Measurements from ENCODE around the gene H3-3A. TPM values are rescaled to one million over a fixed set of nuclear protein-coding genes. Genes with fewer than 3 reads are reported as not detected.

H3-3A gene
- total and polyA plus RNA-seq, 2 of the 8 experiments (the other 6 are each of a cell fraction or from before 2014, with no cell fraction given), result 1,157 to 1,223 TPM

GRCh38 chr1:226083302-226084101 is 21.0 kb downstream of the H3-3A start (continued):
- TF ChIP-seq SAP30 (IDR thresholded peaks at IDR 0.05; ENCODE audit: insufficient read depth, insufficient replicate concordance, low read length), result no peak
- TF ChIP-seq EP300 (IDR thresholded peaks at IDR 0.05; ENCODE audit: borderline replicate concordance in 1 of 2, low read depth in 2 of 2, low read length in 2 of 2), result no peak
- no peak for TF ChIP-seq NANOG (IDR thresholded peaks at IDR 0.05; ENCODE audit: insufficient read depth, low read depth, low read length, poor library complexity, severe bottlenecking)
- no peak for TF ChIP-seq JUND (IDR thresholded peaks at IDR 0.05; ENCODE audit: low read length)
- TF ChIP-seq ATF2 (IDR thresholded peaks at IDR 0.05; ENCODE audit: low read length), result no peak
- no peak for TF ChIP-seq SP2 (IDR thresholded peaks at IDR 0.05; ENCODE audit: low read length)
- no peak for TF ChIP-seq SUZ12 (IDR thresholded peaks at IDR 0.05; ENCODE audit: low read length)
- TF ChIP-seq GTF2F1 (IDR thresholded peaks at IDR 0.05; ENCODE audit: borderline replicate concordance, low read depth, low read length), result peak; percentile 34; the same call in 1 of the 2 replicates
- TF ChIP-seq BCL11A (IDR thresholded peaks at IDR 0.05; ENCODE audit: low read depth in 2 of 2, low read length in 2 of 2), result no peak
- no peak for TF ChIP-seq EGR1 (IDR thresholded peaks at IDR 0.05; ENCODE audit: borderline replicate concordance, low read depth, low read length)
- TF ChIP-seq KDM5A (IDR thresholded peaks at IDR 0.05; ENCODE audit: low read length), result no peak
- TF ChIP-seq SP4 (IDR thresholded peaks at IDR 0.05; ENCODE audit: low read length), result no peak
- TF ChIP-seq MAX (IDR thresholded peaks at IDR 0.05), result peak; percentile 81
- TF ChIP-seq KDM4A (IDR thresholded peaks at IDR 0.05; ENCODE audit: low read depth, low read length, severe bottlenecking), result peak; percentile 92
- TF ChIP-seq TEAD4 (IDR thresholded peaks at IDR 0.05; ENCODE audit: low read depth, low read length), result no peak
- TF ChIP-seq CTCF (IDR thresholded peaks at IDR 0.05; ENCODE audit: control extremely low read depth in 1 of 3, insufficient read depth in 1 of 3, low read depth in 1 of 3, low read length in 3 of 3), result no peak
- TF ChIP-seq E2F6 (IDR thresholded peaks at IDR 0.05), result peak; percentile 78
- TF ChIP-seq KDM1A (IDR thresholded peaks at IDR 0.05; ENCODE audit: borderline replicate concordance, low read length), result no peak

Measured in H1 (cell line).